GM19395 (cell line): ENCODE results near the gene TNP2.
"Not testable (repeated sequence)": the region's sequence is repeated elsewhere in the genome, so short reads cannot be mapped to it uniquely, and the experiment has no call there.

Experiments used
- ATAC-seq: cut with Tn5 transposase; IDR thresholded peaks from one replicate; pipeline ENCODE4 v1.9.1; 2021; ENCODE audit warnings: mild to moderate bottlenecking, moderate library complexity; ENCODE audit not compliant: unreplicated experiment

TNP2 gene

DNA sequence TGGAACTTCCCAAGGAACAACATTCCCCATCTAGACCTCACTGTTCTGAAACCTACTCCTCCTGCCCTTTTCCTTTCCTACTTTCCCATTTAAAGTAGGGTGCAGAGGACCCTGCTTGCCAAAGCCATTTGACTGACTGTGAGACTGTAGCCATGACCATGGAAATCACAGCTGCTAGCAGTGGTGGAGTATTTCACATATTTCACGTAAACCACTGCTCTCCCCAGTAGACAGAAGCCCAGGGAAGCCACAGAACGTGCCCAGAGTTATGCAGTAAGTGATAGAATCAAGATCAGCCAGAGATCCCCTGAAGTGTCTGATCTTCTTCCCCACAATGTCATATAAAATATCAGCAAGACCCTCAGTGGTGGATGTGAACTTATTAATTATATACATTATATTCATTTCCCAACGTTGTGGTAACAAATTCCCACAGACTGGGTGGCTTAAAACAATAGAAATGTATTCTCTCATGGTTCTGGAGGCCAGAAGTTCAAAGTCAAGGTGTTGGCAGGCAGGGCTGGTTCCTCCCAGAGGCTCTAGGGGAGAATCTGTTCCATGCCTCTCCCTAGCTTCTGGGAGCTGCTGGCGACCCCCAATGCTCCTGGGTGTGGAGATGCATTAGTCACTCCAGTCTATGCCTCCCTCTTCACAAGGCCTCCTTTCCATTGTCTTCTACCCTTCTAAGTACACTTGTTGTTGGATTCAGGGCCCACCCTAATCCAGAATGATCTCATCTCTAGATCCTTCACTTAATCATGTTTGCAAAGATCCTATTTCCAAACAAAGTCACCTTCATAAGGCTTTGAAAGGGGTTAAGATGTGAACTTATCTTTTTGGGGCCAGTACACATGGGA is 32.7 kb upstream of the TNP2 start:
- no peak for ATAC-seq

DNA sequence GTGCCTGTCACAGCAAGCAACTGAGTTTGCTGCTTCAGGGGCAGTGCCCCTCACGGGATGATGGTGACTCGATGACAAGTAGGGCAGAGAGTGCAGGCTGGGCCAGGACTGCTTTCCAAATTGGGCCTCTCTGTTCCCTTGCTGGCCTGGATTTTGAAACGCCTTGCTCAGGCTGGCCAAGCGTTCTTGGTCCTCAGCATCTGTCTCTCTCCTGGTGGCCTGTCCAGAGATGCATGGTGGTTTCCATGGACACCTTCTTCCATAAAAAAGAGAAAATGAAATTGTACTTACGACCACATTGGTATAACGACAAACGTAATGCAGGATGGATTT is 31.4 kb upstream of the TNP2 start:
- ATAC-seq = no peak

DNA sequence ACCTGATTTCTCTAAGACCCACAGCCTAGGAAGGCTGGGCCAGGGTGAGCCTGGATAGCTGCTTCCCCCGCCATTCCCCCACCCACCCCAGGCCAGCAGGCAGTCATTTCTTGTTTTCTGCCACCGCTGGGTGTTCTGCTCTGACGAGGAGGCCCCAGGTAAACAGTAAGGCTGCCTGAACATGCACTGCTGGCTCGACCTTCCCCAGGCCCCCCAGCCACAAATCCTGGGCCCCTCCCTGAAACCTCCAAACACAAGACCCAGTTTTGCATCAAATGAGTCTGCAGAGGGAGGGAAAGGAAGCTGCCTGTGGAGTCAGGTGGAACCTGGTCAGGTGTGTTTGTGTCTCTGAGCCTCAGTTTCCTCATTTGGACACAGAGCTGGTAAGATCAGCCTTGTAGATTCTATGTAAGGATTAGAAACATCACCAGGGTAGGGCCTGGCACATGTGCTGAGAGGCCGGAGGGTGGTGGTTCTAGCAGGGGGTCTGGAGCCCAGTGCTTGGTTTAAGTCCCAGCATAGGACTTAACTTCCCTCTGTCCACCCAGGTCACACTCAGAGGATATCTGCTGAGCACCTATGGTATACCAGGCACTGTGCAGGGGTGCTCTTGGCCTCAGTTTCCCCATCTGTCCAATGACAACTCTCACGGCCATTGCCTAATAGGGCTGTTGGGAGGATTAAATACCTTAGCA is 30.9 kb upstream of the TNP2 start:
- no peak for ATAC-seq

DNA sequence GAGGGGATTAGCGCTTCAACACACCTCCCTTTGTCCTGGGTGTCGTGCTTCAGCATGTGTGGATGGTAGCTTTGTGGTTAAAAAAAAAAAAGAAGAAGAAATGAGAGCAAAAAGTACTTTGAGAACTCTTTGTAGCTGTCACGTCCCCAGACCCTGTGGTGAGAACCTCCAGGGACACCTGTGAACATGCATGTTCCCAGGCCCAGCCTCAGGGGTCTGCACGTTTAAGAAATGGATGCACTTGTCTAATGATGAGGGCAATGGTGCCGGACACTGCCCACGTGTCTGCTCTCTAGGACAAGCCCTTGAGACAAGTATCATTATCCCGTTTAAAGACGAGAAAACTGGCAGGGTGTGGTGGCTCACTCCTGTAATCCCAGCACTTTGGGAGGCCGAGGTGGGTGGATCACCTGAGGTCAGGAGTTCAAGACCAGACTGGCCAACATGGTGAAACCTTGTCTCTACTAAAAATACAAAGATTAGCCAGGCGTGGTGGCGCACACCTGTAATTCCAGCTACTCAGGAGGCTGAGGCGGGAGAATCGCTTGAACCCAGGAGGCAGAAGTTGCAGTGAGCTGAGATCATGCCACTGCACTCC is 29.9 kb upstream of the TNP2 start:
- not testable (repeated sequence) for ATAC-seq

DNA sequence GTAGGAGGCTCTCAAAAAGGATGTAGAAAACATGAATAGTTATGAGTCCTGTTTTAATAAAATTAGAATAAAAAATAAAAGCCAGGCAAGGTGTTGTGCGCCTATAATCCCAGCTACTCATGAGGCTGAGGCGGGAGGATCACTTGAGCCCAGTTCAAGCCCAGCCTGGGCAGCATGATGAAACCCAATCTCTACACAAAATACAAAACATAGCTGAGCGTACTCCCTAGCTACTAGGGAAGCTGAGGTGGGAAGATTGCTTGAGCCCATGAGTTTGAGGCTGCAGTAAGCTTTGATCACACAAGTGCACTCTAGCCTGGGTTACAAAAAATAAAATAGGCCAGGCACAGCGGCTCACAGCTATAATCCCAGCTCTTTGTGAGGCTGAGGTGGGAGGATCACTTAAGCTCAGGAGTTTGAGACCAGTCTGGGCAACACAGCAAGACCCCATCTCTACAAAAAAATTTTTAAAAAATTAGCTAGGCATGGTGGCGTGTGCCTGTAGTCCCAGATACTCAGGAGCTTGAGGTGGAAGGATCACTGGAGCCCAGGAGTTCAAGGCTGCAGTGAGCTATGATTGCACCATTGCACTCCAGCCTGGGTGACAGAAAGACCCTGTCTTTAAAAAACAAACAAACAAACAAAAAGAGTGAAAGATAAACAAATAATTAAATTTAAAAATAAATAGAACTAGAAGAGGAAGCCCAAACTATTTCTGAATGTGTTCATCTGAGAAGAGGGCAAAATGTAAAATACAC is 29.2 kb upstream of the TNP2 start:
- ATAC-seq = no peak

DNA sequence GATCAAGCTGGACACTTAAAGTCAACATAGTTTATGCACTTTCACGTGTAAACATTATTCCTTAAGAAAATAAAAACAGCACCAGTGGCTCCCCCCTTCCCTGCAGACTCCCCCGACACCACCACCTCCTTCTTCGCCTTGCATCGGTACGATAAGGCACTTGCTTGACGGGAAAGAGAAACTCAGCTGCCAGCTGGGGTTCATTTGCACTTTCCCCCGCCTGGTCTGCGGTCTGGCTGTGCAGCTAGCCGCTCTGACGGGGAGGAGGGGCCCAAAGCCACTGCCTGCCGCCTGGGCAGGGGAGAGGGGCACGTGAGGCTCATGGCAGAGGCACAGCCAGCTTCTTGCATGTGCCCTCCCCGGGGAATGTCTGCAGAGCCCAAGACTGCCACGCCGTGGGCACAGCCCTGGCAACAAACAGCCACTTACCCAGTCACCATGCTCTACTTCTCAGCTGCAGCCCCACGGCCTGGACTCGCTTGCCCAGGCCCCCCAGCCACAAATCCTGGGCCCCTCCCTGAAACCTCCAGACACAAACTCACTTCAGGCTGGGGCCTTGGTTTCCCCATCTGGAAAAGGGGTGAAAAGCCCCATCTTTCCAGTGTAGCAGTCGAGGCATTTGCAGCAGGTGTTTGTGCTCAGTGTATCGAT is 28.5 kb upstream of the TNP2 start:
- peak; percentile 78 for ATAC-seq

DNA sequence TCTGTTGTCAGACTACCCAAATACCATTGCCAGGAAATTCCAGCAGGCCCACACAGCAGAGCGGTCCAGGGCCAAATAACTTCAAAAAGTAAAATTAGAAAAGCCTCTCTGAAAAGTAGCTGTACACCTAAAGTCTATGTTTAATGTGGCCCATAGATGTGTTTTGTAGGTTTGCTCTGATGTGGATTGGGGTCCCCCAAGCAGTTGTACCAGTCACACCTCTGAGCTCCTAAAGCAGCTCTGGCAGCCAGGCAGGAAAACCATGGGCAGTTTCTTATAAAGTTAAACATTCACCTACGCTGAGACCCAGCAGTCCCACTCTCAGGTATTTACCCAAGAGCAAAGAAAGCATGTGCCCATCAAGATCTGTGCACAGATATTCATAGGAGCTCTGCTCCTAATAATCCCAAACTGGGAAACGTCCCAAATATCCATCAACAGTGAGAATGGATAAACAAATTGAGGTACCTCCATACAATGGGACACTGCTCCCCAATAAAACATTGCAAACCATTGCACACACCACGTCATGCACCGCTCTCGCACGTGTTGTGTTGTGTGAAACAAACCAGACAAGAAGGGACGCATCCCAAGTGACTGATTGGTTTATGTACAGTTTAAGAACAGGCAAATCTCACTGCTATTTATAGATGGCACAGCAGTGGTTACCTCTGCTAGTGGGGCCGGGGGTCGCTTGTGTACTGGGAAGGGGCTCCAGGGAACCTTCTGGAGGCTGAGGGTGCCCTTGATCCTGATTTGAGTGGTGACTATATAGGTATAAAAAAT is 27.8 kb upstream of the TNP2 start:
- ATAC-seq = no peak

DNA sequence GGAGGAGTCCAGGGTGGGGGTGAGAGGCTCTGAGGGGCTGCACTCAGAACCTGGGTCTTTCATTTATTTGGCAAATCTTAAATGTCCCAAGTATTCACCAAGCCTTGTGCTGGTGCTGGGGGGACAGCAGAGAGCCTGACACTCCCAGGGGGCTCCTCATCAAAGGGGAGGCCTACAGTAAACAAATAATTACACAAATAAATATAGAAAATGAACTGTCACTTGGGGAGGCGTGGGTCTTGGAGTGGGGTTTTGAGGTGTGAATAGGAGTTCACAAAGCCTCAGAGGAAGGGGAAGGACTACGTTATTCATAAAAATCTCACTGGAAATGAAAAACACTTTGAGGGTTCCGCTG is 27.2 kb upstream of the TNP2 start:
- no peak for ATAC-seq

DNA sequence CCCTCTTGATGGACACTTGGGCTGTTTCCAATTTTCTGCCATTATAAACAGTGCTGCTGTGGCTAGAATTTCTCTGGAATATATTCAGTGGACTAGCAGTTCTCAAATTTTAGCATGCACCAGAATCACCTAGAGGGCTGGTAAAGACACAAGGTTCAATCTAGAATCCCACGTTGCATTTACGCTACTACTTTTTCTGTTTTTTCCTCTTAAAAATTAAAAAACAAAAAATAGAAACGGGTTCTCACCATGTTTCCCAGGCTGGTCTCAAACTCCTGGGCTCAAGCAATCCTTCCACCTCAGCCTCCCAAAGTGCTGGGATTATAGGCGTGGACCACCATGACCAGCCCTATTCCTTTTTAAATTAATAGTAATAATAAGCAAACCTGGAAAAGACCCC is 26.5 kb upstream of the TNP2 start:
- ATAC-seq = no peak

DNA sequence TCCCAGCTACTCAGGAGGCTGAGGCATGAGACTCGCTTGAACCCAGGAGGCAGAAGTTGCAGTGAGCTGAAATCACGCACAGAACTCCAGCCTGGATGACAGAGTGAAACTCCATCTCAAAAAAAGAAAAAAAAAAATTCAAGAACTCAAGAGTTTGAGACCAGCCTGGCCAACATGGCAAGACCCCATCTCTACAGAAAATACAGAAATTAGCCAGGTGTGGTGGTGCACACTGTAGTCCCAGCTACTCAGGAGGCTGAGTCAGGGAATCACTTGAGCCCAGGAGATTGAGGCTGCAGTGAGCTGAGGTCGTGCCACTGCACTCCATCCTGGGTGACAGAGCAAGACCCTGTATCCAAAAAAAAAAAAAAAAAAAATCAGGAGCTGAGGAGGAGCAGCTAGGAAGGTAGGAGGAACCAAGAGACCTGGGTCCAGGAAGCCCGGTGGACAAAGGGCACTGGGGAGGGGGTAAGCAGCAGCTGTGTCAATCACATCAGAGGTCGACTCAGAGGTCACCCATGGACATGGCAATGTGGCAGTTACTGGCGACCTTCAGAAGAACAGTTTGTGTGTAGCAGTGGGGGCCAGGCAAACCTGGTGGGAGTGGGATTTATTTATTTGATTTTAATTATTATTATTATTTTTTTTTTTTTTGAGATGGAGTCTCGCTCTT is 23.1 kb upstream of the TNP2 start:
- no peak for ATAC-seq

DNA sequence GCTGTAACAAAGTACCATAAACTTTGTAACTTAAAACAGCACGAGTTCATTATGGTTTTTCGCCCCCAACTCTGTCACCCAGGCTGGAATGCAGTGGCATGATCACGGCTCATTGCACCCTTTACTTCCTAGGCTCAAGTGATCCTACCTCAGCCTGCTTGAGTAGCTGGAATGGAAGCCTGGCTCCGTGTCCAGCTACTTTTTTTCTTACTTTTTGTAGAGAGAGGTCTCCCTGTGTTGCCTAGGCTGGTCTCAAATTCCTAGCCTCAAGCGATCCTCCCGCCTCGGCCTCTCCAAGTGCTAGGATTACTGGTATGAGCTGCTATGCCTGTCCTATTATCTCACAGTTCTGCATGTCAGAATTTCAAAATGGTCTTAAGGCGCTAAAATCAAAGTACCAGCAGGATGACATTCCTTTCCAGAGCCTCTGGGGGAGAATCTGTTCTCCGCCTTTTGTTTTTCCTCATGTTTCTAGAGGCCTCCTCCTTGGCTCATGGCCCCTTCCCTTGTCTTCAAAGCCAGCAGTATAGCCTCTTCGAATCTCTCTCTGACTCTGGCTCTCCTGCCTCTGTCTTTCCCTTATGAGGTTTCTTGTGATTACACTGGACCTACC is 22.1 kb upstream of the TNP2 start:
- ATAC-seq = no peak

DNA sequence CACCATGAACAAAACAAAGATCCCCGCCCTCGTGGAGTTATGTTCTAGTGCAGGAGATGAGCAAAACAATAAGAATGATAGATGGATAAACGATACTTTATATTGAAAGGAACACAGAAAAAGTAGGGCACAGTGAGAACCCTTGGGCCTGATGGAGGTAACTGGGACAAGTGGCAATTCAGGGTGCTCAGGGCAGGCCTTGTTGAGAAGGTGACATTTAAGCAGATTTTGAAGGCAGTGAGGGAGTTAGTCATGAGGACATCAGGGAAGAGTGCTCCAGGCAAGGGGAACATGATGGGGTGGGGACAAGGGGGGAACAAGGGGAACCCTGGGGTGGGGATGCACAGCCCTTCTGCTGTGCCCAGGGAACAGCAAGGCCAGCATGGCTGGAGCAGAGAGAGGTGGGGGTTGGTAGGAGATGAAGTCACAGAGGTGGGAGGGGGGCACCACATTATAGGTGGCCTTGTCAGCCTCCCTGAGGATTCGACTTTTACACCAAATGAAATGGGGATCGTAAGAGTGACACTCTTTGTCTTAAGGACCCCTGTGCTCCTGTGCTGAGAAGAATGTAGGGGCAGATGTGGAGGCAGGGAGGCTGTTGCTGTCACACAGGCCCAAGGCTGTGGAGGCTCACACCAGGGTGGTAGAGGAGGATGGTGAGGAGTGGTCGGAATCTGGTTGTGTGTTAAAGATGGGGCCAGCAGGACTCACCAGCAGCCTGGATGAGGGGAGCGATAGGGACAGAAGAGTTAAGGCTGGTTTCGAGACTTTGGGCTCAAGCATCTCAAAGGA is 21.2 kb upstream of the TNP2 start:
- ATAC-seq = no peak

DNA sequence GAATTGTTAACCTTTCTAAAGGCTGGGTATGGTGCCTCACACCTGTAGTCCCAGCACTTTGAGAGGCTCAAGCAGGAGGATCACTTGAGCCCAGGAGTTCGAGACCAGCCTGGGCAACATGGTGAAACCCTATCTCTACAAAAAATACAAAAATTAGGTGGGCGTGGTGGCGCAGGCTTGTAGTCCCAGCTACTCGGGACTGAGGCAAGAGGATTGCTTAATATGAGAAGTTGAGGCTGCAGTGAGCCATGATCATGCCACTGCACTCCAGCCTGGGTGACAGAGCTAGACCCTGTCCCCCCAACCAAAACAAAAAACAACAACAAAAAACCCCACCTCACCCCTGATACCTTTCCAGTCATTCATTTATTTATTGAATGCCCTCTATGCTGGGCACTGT is 20.6 kb upstream of the TNP2 start:
- ATAC-seq = not testable (repeated sequence)

DNA sequence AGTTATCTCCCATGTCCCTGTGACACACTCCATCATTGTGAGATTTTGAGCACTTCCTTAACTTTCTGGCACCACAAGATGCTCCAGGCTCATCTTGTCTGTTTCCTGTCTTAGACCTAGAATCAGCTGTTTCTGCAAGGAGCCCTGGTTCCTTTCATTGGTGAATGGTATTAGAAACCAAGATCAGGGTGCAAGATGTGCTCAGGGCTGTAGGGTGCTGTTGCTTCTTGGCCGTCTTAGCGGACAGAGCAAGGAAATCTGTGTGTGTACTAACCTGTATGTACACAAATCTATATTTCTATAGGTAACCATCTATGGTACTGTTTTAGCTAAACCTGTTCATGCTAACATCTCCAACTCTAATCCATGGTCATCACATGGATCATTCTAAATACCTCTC is 20.1 kb upstream of the TNP2 start:
- no peak for ATAC-seq

DNA sequence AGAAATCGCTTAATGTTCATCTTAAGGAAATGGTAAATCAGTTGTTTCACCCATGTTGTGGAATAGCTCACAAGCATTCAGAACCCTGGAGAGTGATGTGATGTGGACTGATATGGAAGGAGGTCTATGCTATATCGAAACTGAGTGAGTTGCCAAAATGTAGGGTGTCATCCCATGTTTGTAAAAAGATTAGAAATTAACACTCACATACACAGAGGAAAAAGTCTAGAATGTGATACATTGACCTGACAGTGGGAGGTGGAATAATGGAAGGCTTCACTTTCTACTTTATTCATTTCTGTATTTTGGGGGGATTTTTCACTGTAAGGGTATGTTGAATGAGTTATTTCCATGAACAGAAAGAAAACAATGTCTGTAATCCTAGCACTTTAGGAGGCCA is 16.7 kb upstream of the TNP2 start:
- ATAC-seq = no peak

DNA sequence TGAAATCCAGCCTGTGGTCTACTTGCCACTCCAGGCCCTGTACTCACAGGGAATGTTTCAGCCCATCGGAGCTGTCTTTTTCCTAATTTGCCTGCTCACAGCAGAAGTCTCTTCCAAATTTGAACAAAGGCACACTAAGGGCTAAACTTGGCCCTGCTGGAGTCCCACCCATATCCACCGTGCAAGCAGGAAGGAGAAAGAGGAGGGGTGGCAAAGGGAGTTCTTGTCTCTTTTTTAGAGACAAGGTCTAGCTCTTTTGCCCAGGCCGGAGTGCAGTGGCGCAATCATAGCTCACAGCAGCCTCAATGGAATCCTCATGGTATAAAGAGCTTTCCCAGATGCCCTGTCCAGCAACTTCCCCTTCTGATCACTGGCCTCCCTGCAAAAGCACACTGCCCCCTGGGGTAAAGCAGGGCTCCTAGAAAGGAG is 14.7 kb upstream of the TNP2 start:
- ATAC-seq = no peak

DNA sequence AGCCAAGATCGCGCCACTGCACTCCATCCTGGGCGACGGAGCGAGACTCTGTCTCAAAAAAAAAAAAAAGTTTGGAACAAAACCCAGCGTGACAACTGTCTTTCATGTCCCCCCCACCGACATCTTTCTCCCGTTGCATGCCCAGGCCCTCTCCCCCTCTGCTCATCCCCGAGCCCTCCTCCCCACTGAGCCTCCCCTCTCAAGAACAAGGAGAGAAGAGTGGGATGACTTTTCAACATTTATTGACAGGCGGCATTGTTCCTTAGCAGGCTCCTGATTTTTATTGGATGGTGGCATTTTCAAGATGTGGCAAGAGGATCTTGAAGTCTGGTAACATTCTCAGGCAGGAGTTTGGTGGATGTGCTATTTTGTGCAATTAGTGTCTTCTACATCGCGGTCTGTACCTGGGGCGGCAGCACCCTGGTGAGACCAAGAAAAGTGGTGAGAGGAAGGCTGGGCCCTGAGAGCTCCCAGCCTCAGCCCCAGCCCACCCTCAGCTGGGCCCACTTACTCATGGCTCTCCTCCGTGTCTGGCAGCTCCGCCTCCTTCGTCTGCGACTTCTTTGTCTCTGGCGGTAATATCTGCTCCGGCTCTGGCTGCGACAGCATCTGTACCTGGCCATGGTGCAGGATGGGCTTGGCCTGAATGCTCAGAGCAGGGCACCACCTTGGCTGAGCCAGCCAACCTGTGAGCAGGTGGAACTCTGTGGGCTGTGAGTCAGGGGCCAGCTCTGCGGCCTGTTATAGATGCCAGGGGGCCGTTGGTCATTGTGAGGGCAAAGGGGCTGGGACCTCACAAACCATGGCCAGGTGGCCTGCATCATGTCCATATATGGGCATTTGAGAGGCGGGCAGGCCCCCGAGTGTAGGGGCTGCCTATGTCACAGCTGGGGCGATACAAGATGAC is 11.7 kb upstream of the TNP2 start, which contains the start of gene PRM1:
TSS of gene PRM1 (minus strand) at position 715 of the 907 bp plus-strand sequence. CDS start at position 623, 92 bp downstream.
- no peak for ATAC-seq
